ENCODE data around the gene TNXB.
"Not testable (repeated sequence)": the region's sequence is repeated elsewhere in the genome, so short reads cannot be mapped to it uniquely, and the experiment has no call there.

The TNXB gene

GRCh38 chr6:32056254-32056653 is 52.9 kb downstream of the TNXB start:
- no peak for DNase-seq (ENCODE audit: low read depth)

- DNase-seq (ENCODE audit: low read depth): not testable (repeated sequence)
Measured at GRCh38 chr6:32055756-32056155, 53.4 kb downstream of the TNXB start.

GRCh38 chr6:32053314-32053713 is 55.8 kb downstream of the TNXB start:
- DNase-seq (ENCODE audit: low read depth): not testable (repeated sequence)

GRCh38 chr6:32052626-32053025 is 56.5 kb downstream of the TNXB start:
- DNase-seq (ENCODE audit: low read depth): not testable (repeated sequence)

- no peak for DNase-seq (ENCODE audit: low read depth)
Measured at GRCh38 chr6:32050562-32050961, 58.6 kb downstream of the TNXB start.

GRCh38 chr6:32049736-32050135 is 59.4 kb downstream of the TNXB start:
- not testable (repeated sequence) for DNase-seq (ENCODE audit: low read depth)

GRCh38 chr6:32049149-32049548 is 60.0 kb downstream of the TNXB start:
- DNase-seq (ENCODE audit: low read depth): not testable (repeated sequence)

GRCh38 chr6:32047855-32048766 is 61.0 kb downstream of the TNXB start:
- DNase-seq (ENCODE audit: low read depth): peak; percentile 42

- DNase-seq (ENCODE audit: low read depth): no peak
Measured at GRCh38 chr6:32047539-32047854, 61.6 kb downstream of the TNXB start.

- DNase-seq (ENCODE audit: low read depth): no peak
Measured at GRCh38 chr6:32047084-32047478, 62.1 kb downstream of the TNXB start.

GRCh38 chr6:32046450-32047083 is 62.6 kb downstream of the TNXB start:
- no peak for DNase-seq (ENCODE audit: low read depth)

GRCh38 chr6:32045811-32046449 is 63.2 kb downstream of the TNXB start:
- DNase-seq (ENCODE audit: low read depth): no peak

GRCh38 chr6:32044916-32045315 is 64.2 kb downstream of the TNXB start:
- not testable (repeated sequence) for DNase-seq (ENCODE audit: low read depth)

- not testable (repeated sequence) for DNase-seq (ENCODE audit: low read depth)
Measured at GRCh38 chr6:32043589-32044380, 65.4 kb downstream of the TNXB start.

- DNase-seq (ENCODE audit: low read depth): not testable (repeated sequence)
Measured at GRCh38 chr6:32042276-32042675, 66.9 kb downstream of the TNXB start.

- DNase-seq (ENCODE audit: low read depth): not testable (repeated sequence)
Measured at GRCh38 chr6:32041385-32041784, 67.8 kb downstream of the TNXB start.

GRCh38 chr6:32041050-32041321 is 68.2 kb downstream of the TNXB start:
- not testable (repeated sequence) for DNase-seq (ENCODE audit: low read depth)

GRCh38 chr6:32040299-32041049 is 68.7 kb downstream of the TNXB start:
- not testable (repeated sequence) for DNase-seq (ENCODE audit: low read depth)

GRCh38 chr6:32039321-32040274 is 69.5 kb downstream of the TNXB start:
- not testable (repeated sequence) for DNase-seq (ENCODE audit: low read depth)

GRCh38 chr6:32038878-32039277 is 70.3 kb downstream of the TNXB start:
- not testable (repeated sequence) for DNase-seq (ENCODE audit: low read depth)
